ENCODE results near the gene BRF1. TPM values are rescaled to one million over a fixed set of nuclear protein-coding genes. Genes with fewer than 3 reads are reported as not detected.

Gene BRF1
- total and polyA plus RNA-seq, 2 of the 8 experiments (the other 6 are each of a cell fraction or from before 2014, with no cell fraction given): 7.7 to 18.3 TPM

DNA sequence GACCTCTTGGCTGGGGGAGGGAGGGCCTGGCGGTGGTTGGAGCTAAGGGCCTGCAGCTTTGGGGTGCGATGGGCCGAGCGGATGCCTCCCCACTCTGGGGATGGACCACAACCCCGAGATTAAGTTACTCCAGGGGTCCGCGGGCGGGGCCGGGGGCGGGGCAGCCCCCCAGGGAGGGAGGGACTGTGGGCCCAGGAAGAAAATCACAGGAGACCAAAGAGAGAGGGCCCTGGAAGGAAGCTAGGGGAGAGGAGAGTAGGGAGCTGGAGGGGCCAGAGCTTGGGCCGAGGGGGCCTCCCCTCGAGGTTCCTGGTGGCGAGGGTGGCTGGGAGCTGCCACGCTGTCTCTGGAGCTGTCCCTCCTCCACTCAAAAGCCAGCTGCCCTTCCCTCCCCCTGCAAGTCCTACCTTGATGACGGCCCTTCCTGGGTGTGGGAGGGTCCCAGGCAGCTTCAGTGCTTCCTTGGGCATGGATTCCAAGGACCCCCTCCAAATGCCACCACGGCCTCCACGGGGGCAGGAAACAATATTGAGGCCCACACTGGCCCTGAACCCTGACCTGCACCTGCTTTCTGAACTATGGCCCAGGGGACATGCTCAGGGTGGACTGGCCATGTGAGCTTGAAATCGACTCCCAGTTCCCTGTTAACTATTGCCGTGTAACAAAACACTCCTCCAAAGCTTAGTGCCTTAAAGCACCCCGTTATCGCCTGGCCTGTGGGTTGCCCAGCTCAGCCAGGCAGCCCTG, 119.1 kb downstream of the BRF1 start (continued):
- TF ChIP-seq CHD7 (IDR thresholded peaks at IDR 0.05; ENCODE audit: insufficient replicate concordance, low read length) (no peak), CBX5 (IDR thresholded peaks at IDR 0.05; ENCODE audit: low read depth, low read length) (no peak), EP300 (IDR thresholded peaks at IDR 0.05; ENCODE audit: borderline replicate concordance in 1 of 2, low read depth in 2 of 2, low read length in 2 of 2) (no peak), CEBPB (IDR thresholded peaks at IDR 0.05; ENCODE audit: low read depth, low read length) (no peak), GABPA (IDR thresholded peaks at IDR 0.05; ENCODE audit: borderline replicate concordance, insufficient read depth, low read length) (no peak)
- TF ChIP-seq, protein P1, sequence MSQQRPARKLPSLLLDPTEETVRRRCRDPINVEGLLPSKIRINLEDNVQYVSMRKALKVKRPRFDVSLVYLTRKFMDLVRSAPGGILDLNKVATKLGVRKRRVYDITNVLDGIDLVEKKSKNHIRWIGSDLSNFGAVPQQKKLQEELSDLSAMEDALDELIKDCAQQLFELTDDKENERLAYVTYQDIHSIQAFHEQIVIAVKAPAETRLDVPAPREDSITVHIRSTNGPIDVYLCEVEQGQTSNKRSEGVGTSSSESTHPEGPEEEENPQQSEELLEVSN (IDR thresholded peaks at IDR 0.05): no peak
